ENCODE measurements around the gene CYP4F22. TPM values are rescaled to one million over a fixed set of nuclear protein-coding genes. Genes with fewer than 3 reads are reported as not detected.

CYP4F22 gene
- total and polyA plus RNA-seq, 2 of the 8 experiments (the other 6 are each of a cell fraction or from before 2014, with no cell fraction given) = not detected

DNA sequence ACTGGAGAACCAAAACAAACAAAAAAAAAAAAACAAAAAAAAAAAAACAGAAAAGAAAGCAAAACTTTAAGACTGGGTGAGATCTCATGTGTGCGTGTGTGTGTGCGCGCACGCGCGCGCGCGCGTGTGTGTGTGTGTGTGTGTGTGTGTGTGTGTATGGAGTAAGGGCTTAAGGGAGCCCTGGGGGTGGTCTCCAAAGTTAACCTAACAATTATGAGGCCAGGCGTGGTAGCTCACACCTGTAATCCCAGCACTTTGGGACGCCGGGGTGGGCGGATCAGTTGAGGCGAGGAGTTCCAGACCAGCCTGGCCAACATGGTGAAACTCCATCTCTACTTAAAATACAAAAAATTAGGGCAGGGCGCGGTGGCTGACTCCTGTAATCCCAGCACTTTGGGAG, 46.7 kb downstream of the CYP4F22 start:
- WGBS, 2 experiments (ENCODE audit: extremely low coverage in 1 of 2, insufficient coverage in 1 of 2, insufficient read length in 1 of 2, insufficient replicate concordance in 2 of 2, low coverage in 1 of 2, low lambda C conversion rate in 2 of 2, missing lambda C conversion rate in 1 of 2) = 77% methylated on average over 17 of the region's 17 CpGs; no CpG with 5 or more reads in 1 of the 2 experiments
- POLR2A ChIA-PET (ENCODE audit: partially characterized antibody) = no interaction called here

More for the DNA sequence above, 46.7 kb downstream of the CYP4F22 start:
- DNase-seq (ENCODE audit: low read depth in 1 of 2, low spot score in 2 of 2) = no peak
- no peak overlapping the region for H2BK5ac ChIP-seq (ENCODE audit: low read depth, low read length)
- no peaks in the 10 kb centered on the region for H3K79me2 ChIP-seq (ENCODE audit: control insufficient read depth in 1 of 2, insufficient read depth in 2 of 2, low read length in 2 of 2)
- peaks cover 9 to 28% of the 10 kb centered on the region in 2 experiments for H3K9me3 ChIP-seq (ENCODE audit: insufficient read depth in 2 of 2, low read depth in 1 of 2, low read length in 1 of 2)
- no peak for TF ChIP-seq JUN (IDR thresholded peaks at IDR 0.05; ENCODE audit: low read depth, low read length)
- no peak for TF ChIP-seq YY1 (IDR thresholded peaks at IDR 0.05; ENCODE audit: low read depth, low read length)
- H3K18ac ChIP-seq (ENCODE audit: extremely low read depth, low read length) = no peak overlapping the region
- no peak overlapping the region for H2AK5ac ChIP-seq (ENCODE audit: low read depth, low read length)
- no peak overlapping the region for H3K4me3 ChIP-seq (ENCODE audit: extremely low read depth in 1 of 4, insufficient read depth in 2 of 4, low read depth in 3 of 4, low read length in 4 of 4)
- H3K27ac ChIP-seq (ENCODE audit: low read depth, low read length) = no peak overlapping the region
- no peak overlapping the region for H4K91ac ChIP-seq (replicated peaks; ENCODE audit: insufficient read length, low read length)
- no peak overlapping the region for H2BK12ac ChIP-seq (ENCODE audit: low read depth, low read length)
- CTCF ChIA-PET (ENCODE audit: partially characterized antibody) = interaction anchor here (0.6 to 2.4 kb wide), 10 partner anchors 9 to 481 kb away, joined by 3 to 18 read pairs (median 4); partner anchors contain the start of gene AKAP8L
- H3K9ac ChIP-seq (replicated peaks in 1 of 4; ENCODE audit: extremely low read depth in 1 of 4, low read depth in 3 of 4, low read length in 3 of 4) = no peak overlapping the region
- peaks cover 0 to 2% (median 0%) of the 10 kb centered on the region in 4 experiments; a peak in 2 of 7 replicates for H3K27me3 ChIP-seq (replicated peaks in 1 of 4; ENCODE audit: control insufficient read depth in 3 of 4, extremely low read depth in 1 of 4, insufficient read depth in 3 of 4, low read length in 3 of 4)
- no peak for FAIRE-seq
- no peak overlapping the region for H3K4ac ChIP-seq (replicated peaks; ENCODE audit: insufficient read length, low read depth, low read length)
- no peaks in the 10 kb centered on the region for H3K79me1 ChIP-seq (ENCODE audit: low read depth, low read length)
- no peak overlapping the region for H3K14ac ChIP-seq (ENCODE audit: insufficient read length)
- no peak overlapping the region for H4K8ac ChIP-seq (ENCODE audit: extremely low read depth, insufficient read depth, low read length)
- H4K5ac ChIP-seq (ENCODE audit: insufficient read length, low read depth, low read length) = no peak overlapping the region
- no peaks in the 10 kb centered on the region for H3K4me1 ChIP-seq (replicated peaks in 1 of 4; ENCODE audit: control insufficient read depth in 3 of 4, insufficient read depth in 4 of 4, low read length in 3 of 4)
- no peak overlapping the region for H2AFZ ChIP-seq (ENCODE audit: low read length)
- H3K56ac ChIP-seq (replicated peaks; ENCODE audit: insufficient read length, low read depth, low read length) = no peak overlapping the region
- peaks cover 0 to 1% of the 10 kb centered on the region in 2 experiments for H4K20me1 ChIP-seq (replicated peaks in 1 of 2; ENCODE audit: control insufficient read depth in 1 of 2, insufficient read depth in 2 of 2, low read length in 2 of 2)
- no peaks in the 10 kb centered on the region for H3K23me2 ChIP-seq (ENCODE audit: low read depth, low read length)
- no peak overlapping the region for H2BK15ac ChIP-seq (ENCODE audit: low read length)
- no peaks in the 10 kb centered on the region for H3K36me3 ChIP-seq (ENCODE audit: control insufficient read depth in 2 of 4, insufficient read depth in 4 of 4, low read length in 3 of 4)
- no peak overlapping the region for H2BK20ac ChIP-seq (ENCODE audit: low read length)
- no peak overlapping the region for H3K23ac ChIP-seq (ENCODE audit: insufficient read length)
- H3K4me2 ChIP-seq (ENCODE audit: insufficient read depth in 1 of 2, low read depth in 2 of 2, low read length in 2 of 2) = no peak overlapping the region
- no peak overlapping the region for H2BK120ac ChIP-seq (replicated peaks; ENCODE audit: low read depth, low read length)
